ENCODE measurements around the gene STK32B. TPM values are rescaled to one million over a fixed set of nuclear protein-coding genes. Genes with fewer than 3 reads are reported as not detected.
"Not testable (repeated sequence)": the region's sequence is repeated elsewhere in the genome, so short reads cannot be mapped to it uniquely, and the experiment has no call there.

Gene STK32B
- 4.3 TPM for total RNA-seq
- long read RNA-seq, partial matches to known transcripts: 1 of 9 reads
- long read RNA-seq, other reads (novel, unspliced or antisense): 5 of 9 reads

DNA sequence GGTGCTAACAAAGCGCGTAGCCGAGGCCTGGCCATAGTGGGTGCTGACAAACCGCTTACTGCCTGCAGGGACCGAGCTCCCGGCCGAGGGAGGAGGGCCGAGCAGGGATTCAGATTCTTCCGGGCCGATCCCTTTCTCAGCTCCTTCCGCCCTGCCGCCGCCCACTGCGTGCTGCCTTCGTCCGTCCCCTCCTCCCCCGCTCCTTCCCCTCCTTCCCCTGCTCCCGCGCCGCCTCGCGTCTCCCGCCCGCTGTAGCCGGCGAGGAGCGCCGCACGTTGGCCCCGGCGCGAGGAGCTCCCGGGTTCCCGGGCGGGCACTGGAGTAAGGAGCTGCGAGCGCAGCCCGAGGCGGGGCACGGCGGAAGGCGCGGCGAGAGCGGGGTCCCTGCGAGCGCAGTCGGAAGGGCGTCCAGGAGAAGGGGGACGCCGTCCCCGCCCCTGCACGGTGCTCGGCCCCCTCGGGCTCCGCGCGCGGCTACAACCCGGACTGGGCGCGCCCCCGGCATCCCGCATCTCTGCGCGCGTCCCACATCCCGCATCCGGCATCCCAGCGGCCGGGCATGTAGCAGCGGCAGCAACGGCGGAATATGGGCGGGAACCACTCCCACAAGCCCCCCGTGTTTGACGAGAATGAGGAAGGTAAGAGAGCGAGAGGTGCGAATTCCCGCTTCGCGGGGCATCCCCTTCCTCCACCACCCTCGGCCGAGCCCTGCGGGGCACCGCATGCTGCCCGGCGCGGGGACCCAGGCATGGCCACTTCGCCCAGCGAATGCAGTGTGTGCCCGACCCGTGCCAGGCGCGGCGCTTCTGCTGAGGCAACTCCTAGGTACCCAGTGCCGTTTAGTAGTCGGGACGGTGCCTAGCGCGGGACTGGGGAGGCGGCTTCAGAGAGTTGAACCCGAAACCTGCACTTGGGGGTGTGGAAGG, at the start of gene STK32B:
Gene STK32B (plus strand): TSS at position 203 of the 926 bp plus-strand sequence.
- no peak for DNase-seq (ENCODE audit: low spot score)

DNA sequence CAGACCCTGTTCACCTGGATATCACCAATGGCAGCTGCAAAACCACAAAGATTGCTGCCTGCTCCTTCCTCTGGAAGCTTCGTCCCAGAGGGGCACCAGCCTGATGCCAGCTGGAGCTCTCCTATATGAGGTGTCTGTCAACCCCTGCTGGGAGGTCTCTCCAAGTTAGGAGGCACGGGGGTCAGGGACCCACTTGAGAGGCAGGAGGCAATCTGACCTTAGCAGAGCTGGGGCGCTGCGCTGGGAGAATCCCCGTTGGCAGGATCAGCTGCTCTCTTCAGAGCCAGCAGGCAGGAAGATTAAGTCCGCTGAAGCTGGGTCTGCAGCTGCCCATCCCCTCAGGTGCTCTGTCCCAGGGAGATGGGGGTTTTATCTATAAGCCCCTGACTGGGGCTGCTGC, 49.6 kb upstream of the STK32B start:
- DNase-seq (ENCODE audit: low spot score): not testable (repeated sequence)

DNA sequence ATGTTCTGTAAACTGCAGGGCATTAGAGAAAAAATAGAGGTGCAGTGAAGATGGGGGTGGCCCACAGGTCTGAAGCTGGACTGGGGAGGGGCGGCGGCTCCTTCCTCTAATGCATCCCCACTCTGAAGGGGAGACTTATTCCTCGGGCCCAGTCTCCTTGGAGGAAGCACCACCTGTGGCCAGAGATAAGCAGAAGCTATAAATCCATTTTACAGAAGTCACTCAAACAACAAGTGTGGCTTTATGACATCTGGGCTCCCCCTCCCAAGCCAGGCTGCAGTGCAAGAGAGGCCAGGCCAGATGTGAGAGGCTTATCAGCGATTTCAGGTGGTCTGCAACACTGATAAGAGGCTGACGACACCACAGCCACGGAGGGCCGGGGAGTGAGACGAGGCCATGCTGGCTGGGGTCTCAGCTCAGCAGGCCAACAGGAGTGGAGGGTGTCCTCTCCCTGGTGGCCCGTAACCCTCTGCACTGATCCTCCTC, 47.9 kb upstream of the STK32B start:
- DNase-seq (ENCODE audit: low spot score): no peak

DNA sequence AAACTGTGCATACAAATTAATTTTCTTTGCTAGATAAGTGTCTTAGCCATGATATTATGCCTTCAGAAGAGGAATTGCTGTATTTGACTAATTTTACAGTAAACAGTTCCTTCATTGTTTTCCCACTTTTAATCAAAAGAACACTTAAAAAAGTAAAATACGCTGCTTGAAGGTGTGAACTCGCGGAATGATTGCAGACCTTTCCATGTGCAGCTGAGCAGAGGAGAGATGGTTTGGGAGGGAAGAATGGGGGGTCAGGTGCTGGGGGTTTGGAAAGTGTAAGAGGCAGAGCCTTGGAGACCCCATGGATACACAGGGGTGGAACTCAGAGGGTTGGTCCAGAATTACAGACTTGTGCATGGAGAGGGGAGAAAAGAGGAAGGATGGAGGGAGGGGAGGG, 47.4 kb upstream of the STK32B start:
- DNase-seq (ENCODE audit: low spot score): no peak

DNA sequence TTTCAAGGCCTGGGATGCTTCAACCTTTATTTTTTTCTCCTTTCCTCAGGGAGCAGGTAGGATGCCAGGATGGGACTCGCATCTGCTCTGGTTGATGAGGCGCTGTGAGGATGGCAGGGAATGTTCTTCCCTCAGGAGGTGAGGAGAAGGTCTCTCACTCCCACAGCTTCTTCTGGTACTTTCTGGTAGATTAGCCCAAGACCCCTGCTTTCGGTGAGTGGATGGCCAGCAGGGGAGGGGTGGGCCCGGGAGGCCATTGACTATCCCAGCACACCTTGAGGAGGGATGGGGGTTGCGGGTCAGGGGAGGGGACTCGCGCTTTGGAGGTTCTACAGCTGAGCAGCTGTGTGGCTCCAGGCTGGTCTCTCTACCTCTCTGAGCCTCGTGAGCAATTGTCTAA, 46.8 kb upstream of the STK32B start:
- no peak for DNase-seq (ENCODE audit: low spot score)

DNA sequence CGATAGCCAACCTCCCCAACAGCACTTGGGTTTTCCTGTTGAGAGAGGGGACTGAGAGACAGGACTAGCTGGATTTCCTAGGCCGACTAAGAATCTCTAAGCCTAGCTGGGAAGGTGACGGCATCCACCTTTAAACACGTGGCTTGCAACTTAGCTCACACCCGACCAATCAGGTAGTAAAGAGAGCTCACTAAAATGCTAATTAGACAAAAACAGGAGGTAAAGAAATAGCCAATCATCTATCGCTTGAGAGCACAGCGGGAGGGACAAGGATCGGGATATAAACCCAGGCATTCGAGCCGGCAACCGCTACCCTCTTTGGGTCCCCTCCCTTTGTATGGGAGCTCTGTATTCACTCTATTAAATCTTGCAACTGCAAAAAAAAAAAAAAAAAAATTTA, 44.3 kb upstream of the STK32B start:
- not testable (repeated sequence) for DNase-seq (ENCODE audit: low spot score)

DNA sequence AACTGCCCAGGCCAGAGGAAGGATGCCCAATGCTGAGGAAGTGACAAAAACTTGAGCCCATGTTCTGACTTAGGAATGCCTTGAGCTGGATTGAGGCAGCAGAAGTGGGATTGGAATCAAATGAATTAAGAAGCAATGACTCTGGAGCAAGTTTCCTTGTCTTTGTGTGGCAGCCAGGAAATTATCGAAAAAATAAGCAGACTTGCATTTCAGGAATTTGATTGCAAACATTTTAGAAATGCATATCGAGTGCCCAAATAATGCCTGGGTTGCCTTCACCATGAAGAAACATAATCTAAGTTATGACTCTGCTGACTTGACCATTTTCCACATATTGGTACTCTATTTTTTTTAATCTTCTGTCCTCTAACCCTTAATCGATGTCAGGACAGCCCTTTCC, 41.5 kb upstream of the STK32B start:
- DNase-seq (ENCODE audit: low spot score): no peak

DNA sequence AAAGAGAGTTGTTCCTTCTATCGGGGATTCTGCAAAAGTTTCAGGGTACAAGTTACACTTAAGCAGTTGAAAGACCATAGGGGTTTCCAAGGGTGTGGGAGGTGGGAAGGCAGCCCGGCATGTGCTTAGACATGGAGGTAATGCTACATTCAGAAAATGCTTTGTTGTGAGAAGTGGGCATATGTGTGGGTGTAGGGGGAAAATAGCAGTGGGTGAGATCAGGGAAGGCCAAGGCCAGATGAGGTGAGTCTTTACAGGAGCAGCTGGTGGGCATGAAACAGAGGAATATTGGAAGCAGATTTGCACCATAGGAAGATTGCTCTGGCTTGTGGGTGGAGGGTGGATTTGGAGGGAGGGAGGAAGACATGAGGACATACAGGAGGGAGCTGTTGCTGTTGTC, 40.3 kb upstream of the STK32B start:
- DNase-seq (ENCODE audit: low spot score): no peak

DNA sequence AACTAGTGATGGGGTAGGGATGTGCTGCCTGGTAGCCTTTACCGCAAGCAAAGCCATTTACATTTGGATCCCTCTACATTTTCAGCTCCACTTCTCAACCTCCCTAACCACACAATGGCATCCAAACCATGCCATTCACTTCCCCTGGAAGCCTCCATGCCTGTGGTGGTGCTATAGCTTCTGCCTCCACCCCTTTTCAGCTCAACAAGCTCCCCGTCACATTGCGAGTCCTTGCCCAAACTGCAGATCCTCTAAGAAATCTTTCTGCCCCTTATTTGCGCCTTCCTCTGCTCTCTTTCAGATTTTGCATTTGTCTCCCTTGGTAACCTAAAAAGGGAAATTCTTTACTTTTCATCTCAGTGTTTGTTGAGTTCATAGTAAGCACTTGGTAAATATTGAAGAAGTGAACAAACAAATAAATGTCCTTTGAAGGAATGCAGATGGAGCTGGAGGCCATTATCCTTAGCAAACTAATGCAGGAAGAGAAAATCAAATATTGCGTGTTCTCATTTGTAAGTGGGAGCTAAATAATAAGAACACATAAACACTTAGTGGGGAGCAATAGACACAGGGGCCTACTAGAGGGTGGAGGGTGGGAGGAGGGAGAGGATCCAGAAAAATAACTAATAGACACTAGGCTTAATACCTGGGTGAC, 38.9 kb upstream of the STK32B start:
- no peak for DNase-seq (ENCODE audit: low spot score)

DNA sequence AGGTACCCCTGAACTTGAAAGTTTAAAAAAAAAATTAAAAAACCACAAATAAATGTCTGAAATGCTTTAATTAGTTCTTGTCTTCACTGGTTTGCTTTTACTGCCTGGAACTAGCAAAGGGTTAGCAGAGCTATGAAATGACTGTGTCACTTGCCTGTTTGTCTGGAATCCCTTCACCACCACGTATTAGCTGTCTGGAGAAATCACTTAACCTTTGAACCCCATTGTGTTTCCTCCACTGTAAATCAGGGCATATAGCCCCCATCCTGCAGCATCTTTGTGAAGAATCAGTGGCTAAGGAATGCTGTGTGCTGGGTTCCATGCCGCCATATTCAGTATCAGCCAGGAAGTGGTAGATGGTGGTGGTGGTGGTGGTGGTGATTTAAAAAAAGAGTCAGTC, 38.3 kb upstream of the STK32B start:
- no peak for DNase-seq (ENCODE audit: low spot score)

DNA sequence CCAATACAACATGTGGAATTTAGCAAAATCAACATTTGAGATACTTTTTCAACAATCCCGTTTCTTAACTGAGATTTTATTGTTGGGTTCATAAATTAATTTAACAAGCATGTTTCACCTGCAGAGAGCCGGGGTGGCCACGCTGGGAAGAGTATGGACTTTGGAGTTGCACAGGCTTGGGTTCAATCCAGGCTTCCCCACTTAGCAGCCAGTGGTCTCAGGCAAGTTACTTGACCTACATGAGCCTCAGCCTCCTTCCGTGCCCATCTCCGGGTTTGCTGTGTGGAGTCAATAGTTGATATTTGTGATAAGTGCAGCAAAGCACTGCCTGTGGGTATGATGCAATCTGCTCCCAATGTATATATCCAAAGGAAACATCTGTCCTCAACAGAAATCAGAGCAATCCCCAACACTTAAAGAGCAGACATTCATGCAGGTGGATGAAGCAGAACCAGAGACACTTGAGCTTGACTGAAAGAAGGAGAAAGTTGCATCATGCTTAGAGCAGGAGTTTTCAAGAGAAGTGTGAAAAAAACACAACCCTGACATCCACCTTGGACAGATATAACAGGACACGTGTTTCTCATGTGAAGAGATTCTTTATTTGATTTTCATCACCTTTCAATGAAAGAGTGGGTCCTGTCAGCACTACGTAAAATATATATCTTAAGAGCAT, 37.1 kb upstream of the STK32B start:
- no peak for DNase-seq (ENCODE audit: low spot score)

DNA sequence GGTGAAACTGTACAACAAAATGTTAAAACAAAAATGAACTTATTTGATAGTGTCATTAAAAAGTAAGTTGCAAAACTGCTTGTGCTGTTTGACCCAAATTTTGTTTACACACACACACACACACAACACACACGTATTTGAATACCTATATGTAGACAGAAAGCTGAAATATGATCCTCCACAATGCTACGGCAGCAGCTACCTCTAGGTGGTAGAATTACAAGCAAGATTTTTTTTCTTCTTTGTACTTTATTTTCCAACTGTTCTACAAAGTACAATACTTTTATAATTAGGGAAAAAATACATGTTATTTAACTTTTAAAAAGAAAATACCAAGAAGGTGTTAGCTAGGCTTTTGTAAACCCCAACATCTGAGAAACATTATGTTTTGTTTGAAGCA, 33.2 kb upstream of the STK32B start:
- DNase-seq (ENCODE audit: low spot score): no peak

DNA sequence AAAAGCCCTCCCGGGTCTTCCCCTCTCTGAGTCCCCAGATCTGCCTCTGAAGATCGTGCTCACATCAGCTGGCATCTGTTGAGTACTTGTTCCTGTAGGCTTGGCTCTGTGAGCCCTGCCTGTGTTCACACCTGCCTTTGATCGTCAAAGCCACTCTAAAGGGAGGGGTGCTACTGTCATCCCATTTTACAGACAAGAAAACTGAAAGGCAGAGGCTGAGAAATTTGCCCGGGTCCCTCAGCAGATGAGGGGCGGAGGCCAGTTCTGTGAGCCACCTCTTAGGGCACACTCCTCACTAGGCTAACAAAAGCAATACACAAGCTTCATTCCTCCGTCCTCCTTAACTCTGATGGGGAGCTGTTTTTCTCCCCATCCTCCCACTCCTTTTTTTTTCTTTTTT, 32.7 kb upstream of the STK32B start:
- no peak for DNase-seq (ENCODE audit: low spot score)

DNA sequence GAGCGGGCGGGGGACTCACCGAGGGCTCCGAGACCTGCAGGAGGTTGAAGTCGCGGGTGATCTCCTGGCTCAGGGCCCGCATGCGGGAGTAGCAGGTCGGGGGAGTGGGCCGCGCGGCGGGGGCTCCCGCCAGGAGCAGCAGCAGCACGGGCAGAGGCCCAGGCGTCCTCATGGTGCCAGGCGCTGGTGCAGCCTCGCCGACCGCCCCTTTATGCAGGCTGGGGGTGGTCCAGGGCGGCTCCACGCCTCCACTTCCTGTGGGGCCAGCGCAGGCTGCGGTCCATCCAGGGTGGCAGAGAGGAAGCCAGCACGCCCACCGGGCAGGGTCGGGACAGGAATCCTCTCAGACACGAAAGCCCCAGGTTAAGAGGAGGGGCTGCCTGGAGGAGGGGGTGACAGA, 32.0 kb upstream of the STK32B start, which contains the start of gene CYTL1:
Gene CYTL1 (minus strand): TSS at position 185 of the 400 bp plus-strand sequence. CDS start 13 bp downstream, at position 172.
- DNase-seq (ENCODE audit: low spot score): no peak

DNA sequence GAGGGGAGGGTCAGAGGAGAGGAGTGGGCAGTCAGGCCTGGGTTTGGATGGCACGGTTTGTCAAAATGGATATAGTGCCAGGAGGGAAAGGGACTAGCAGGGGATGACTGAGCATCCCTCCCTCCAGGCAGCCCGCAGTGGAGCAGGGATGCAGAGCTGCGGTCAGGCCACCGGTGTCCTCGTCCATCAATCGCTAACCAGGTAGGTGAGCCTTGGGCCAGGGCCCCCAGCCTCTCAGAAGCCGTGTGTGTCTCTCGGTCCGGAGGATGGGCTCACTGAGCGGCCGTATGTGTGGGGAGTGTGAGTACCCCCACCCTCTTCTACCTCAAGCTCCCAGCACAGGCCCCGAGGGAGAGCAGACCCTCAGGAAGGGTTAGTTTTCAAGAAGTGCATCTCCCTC, 31.5 kb upstream of the STK32B start:
- DNase-seq (ENCODE audit: low spot score): no peak

DNA sequence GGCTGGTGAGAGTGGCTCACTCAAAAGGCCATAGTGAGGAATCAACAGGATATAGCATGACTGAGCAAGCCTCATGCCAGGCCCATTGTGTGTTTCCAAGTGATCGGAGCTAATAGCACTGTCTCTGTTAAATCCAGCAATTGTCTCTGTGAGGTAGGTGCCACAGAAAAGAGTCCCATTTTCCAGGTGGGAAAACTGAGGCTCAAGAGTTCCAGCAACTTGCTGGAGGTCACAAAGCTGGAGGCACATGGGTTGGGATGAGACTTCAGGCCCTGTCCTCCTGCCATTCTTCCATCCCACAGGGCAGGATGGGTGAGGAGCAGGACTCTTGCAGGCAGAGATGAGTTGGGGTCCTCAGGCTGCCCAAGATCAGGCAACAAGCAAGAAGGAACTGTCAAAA, 30.9 kb upstream of the STK32B start:
- no peak for DNase-seq (ENCODE audit: low spot score)

DNA sequence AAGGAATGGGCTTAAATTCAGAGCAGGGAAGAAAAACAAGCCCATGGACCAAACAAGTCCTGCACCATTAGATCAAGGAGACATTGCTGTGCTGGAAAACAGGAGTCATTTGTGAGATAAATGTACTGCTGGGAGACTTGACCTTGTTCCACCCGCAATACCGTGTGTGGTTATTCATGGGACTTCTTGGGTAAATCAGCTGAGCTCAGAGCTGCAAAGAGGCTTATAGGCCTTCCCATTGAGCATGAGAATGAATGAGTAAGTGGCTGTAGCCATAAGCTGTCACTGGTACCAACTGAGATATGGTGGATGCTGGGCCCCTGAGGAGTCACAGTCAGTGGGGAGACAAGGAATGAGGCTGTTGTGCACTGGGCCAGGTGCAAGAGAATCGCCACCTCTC, 29.7 kb upstream of the STK32B start:
- no peak for DNase-seq (ENCODE audit: low spot score)

DNA sequence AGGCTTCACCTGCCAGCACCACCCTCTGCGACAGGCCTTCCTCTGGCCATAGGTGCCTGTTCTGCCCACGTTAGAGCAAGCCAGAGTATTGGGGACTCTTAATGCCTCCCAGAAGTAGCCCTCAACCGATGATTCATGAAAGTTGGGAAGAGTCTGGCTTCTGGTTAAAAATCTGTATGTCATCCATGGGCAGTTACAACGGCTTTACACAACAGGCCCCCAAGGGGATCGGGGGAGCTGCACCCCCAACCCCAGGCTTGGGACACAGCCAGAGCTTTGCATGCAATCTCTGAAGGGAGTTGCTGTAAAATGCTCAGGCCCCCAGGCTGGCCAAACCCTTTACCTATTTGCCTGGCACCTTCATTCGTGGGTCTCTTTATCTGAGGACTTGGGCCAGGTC, 26.6 kb upstream of the STK32B start:
- DNase-seq (ENCODE audit: low spot score): peak; percentile 90

DNA sequence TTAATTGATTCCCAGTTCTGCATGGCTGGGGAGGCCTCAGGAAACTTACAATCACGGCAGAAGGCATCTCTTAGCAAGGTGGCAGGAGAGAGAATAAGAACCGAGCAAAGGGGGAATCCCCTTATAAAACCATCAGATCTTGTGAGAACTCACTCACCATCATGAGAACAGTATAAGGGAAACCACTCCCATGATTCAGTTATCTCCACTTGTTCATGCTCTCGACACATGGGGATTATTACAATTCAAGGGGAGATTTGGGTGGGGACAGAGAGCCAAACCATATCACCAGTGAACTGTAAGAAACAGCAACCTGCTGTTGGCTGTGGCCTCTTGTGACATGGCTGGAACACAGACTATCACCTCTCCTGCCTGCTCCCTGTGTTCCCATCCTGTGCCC, 24.9 kb upstream of the STK32B start:
- DNase-seq (ENCODE audit: low spot score): no peak

DNA sequence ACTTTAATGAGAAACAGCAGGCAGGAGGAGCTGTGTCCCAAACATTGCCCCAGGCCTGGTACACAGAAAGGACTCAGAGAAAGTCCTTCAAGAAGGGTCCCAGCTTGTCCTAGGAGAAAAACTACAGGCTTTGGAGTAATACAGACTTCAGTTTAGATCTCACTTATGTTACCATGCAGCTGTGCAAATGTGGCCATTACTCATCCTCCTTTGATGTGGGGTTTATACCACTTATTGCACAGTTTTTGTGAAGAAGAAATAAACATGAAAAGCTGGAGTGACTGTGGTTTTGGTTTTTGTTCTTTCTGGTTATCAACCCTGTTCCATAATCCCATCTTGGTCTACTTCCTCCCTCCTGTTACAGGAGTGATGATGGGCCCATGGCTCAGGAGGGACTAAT, 23.9 kb upstream of the STK32B start:
- DNase-seq (ENCODE audit: low spot score): no peak

DNA sequence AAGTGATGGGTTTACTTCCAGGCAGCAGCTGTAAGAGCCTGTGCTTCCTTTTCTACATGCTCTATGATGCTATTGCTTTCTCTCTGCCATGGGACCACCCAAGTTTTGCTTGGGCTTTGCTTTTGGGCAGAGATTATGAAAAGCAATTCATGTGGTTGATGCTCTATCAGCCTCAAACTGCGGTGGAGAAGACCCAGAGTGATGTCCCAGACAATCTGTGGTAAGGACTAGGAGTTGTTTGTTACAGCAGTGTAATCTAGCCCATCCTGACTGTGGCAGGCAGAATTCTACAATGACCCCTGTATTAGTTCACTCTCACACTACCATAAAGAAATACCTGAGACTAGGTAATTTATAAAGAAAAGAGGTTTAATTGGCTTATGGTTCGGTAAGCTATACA, 22.8 kb upstream of the STK32B start:
- DNase-seq (ENCODE audit: low spot score): no peak

DNA sequence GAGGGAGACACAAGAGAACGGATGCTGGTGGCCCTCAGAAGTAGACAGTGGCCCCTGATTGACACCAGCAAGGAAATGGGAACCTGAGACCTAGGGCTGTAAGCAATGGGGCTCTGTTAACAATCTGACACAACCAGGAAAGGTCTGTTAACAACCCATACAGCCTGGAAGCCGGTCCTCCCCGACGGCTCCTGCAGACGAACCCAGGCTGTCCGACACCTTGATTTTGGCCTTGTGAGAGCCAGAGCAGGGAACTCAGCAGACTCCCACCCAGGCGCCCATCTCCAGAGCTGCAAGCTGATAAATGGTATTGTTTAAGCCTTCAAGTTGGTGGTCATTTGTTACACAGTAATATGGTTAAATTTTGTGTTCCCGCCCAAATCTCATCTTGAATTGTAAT, 21.8 kb upstream of the STK32B start:
- peak; percentile 85 for DNase-seq (ENCODE audit: low spot score)
